GM21737 (cell line): ENCODE measurements around the gene KCNE1.
"Not testable (repeated sequence)": the region's sequence is repeated elsewhere in the genome, so short reads cannot be mapped to it uniquely, and the experiment has no call there.

ENCODE experiments used
- ATAC-seq: cut with Tn5 transposase; IDR thresholded peaks from one replicate; pipeline ENCODE4 v1.9.1; 2021; ENCODE audit warnings: mild to moderate bottlenecking, moderate library complexity; ENCODE audit not compliant: unreplicated experiment

Gene KCNE1

GRCh38 chr21:34428441-34428840, 83.6 kb downstream of the KCNE1 start:
- not testable (repeated sequence) for ATAC-seq

- not testable (repeated sequence) for ATAC-seq
Measured at GRCh38 chr21:34427339-34427738, 84.7 kb downstream of the KCNE1 start.

- not testable (repeated sequence) for ATAC-seq
Measured at GRCh38 chr21:34423805-34424204, 88.2 kb downstream of the KCNE1 start, which contains the start of gene SMIM34. Gene SMIM34, minus strand, starts transcription at chr21:34423951. Its CDS starts 112 bp downstream, at chr21:34423839.

- ATAC-seq, result not testable (repeated sequence)
Measured at GRCh38 chr21:34417448-34418077, 94.4 kb downstream of the KCNE1 start.

- not testable (repeated sequence) for ATAC-seq
Measured at GRCh38 chr21:34407294-34407693, 104.7 kb downstream of the KCNE1 start.

GRCh38 chr21:34406676-34407075, 105.3 kb downstream of the KCNE1 start:
- ATAC-seq, result not testable (repeated sequence)

GRCh38 chr21:34406102-34406501, 105.9 kb downstream of the KCNE1 start:
- not testable (repeated sequence) for ATAC-seq

GRCh38 chr21:34405686-34406085, 106.3 kb downstream of the KCNE1 start:
- not testable (repeated sequence) for ATAC-seq

- not testable (repeated sequence) for ATAC-seq
Measured at GRCh38 chr21:34404742-34405141, 107.3 kb downstream of the KCNE1 start.

GRCh38 chr21:34400522-34400921, 111.5 kb downstream of the KCNE1 start:
- not testable (repeated sequence) for ATAC-seq
